Esophagus muscularis mucosa (tissue), 2 donors: ENCODE measurements around the gene TSPAN31.

Experiments used
- EP300 ChIP-seq: sonication (generic); formaldehyde crosslinking; IDR thresholded peaks from one replicate; pipeline ENCODE4 v1.6.1; 2017; ENCODE audit warnings: antibody characterized with exemption
- POLR2A ChIP-seq: fragments of 450-650 bp; IDR thresholded peaks from one replicate; pipeline ENCODE4 v1.6.1; 2017; ENCODE audit warnings: antibody characterized with exemption, moderate library complexity, mild to moderate bottlenecking, low read depth

GRCh38 chr12:57771873-57772428 lies 27.1 kb downstream of the TSPAN31 start, which contains the start of gene METTL1:
- TF ChIP-seq EP300 (no peak), POLR2A (no peak)
